ENCODE measurements around the gene ASB6. TPM values are rescaled to one million over a fixed set of nuclear protein-coding genes. Genes with fewer than 3 reads are reported as not detected.

ASB6 gene
- total RNA-seq, 1 donor from 2014 or later, result 6.1 TPM

- Histone ChIP-seq H3K4me3 (ENCODE audit: low read depth, low read length) (no peak overlapping the region), H3K27me3 (ENCODE audit: control insufficient read depth, insufficient read depth, low read length) (no peaks in the 10 kb centered on the region), H3K36me3 (ENCODE audit: control insufficient read depth, insufficient read depth, low read length) (no peaks in the 10 kb centered on the region)
- no peak for FAIRE-seq
- DNase-seq (ENCODE audit: low read depth), result no peak
- no peak for TF ChIP-seq CTCF (IDR thresholded peaks at IDR 0.05; ENCODE audit: insufficient read depth, low read length, severe bottlenecking)
These were observed 50.0 kb downstream of the ASB6 start for GRCh38 chr9:129591916-129592315.

- H3K27me3 ChIP-seq (ENCODE audit: control insufficient read depth, insufficient read depth, low read length), result no peaks in the 10 kb centered on the region
- TF ChIP-seq CTCF (IDR thresholded peaks at IDR 0.05; ENCODE audit: insufficient read depth, low read length, severe bottlenecking), result no peak
- H3K36me3 ChIP-seq (ENCODE audit: control insufficient read depth, insufficient read depth, low read length), result no peaks in the 10 kb centered on the region
- no peak for DNase-seq (ENCODE audit: low read depth)
- no peak for FAIRE-seq
- no peak overlapping the region for H3K4me3 ChIP-seq (ENCODE audit: low read depth, low read length)
These were observed 51.5 kb downstream of the ASB6 start for GRCh38 chr9:129590466-129590865.

GRCh38 chr9:129587487-129588262 lies 54.3 kb downstream of the ASB6 start:
- no peaks in the 10 kb centered on the region for H3K36me3 ChIP-seq (ENCODE audit: control insufficient read depth, insufficient read depth, low read length)
- H3K27me3 ChIP-seq (ENCODE audit: control insufficient read depth, insufficient read depth, low read length), result no peaks in the 10 kb centered on the region
- H3K4me3 ChIP-seq (ENCODE audit: low read depth, low read length), result no peak overlapping the region
- no peak for TF ChIP-seq CTCF (IDR thresholded peaks at IDR 0.05; ENCODE audit: insufficient read depth, low read length, severe bottlenecking)
- no peak for DNase-seq (ENCODE audit: low read depth)
- no peak for FAIRE-seq

GRCh38 chr9:129586685-129587084 lies 55.3 kb downstream of the ASB6 start:
- Histone ChIP-seq H3K4me3 (ENCODE audit: low read depth, low read length) (no peak overlapping the region), H3K27me3 (ENCODE audit: control insufficient read depth, insufficient read depth, low read length) (no peaks in the 10 kb centered on the region), H3K36me3 (ENCODE audit: control insufficient read depth, insufficient read depth, low read length) (no peaks in the 10 kb centered on the region)
- TF ChIP-seq CTCF (IDR thresholded peaks at IDR 0.05; ENCODE audit: insufficient read depth, low read length, severe bottlenecking), result no peak
- no peak for DNase-seq (ENCODE audit: low read depth)
- FAIRE-seq, result no peak

GRCh38 chr9:129586245-129586644 lies 55.7 kb downstream of the ASB6 start:
- no peak for FAIRE-seq
- TF ChIP-seq CTCF (IDR thresholded peaks at IDR 0.05; ENCODE audit: insufficient read depth, low read length, severe bottlenecking), result no peak

GRCh38 chr9:129585352-129585751 lies 56.6 kb downstream of the ASB6 start:
- Histone ChIP-seq H3K4me3 (ENCODE audit: low read depth, low read length) (no peak overlapping the region), H3K36me3 (ENCODE audit: control insufficient read depth, insufficient read depth, low read length) (no peaks in the 10 kb centered on the region), H3K27me3 (ENCODE audit: control insufficient read depth, insufficient read depth, low read length) (no peaks in the 10 kb centered on the region)
- no peak for FAIRE-seq
- TF ChIP-seq CTCF (IDR thresholded peaks at IDR 0.05; ENCODE audit: insufficient read depth, low read length, severe bottlenecking), result no peak
- no peak for DNase-seq (ENCODE audit: low read depth)

More at GRCh38 chr9:129586245-129586644, 55.7 kb downstream of the ASB6 start:
- H3K27me3 ChIP-seq (ENCODE audit: control insufficient read depth, insufficient read depth, low read length), result no peaks in the 10 kb centered on the region
- DNase-seq (ENCODE audit: low read depth), result no peak
- no peaks in the 10 kb centered on the region for H3K36me3 ChIP-seq (ENCODE audit: control insufficient read depth, insufficient read depth, low read length)
- no peak overlapping the region for H3K4me3 ChIP-seq (ENCODE audit: low read depth, low read length)

All from bronchial epithelial cell (primary cell).